Measurements from ENCODE around the gene ST7. TPM values are rescaled to one million over a fixed set of nuclear protein-coding genes. Genes with fewer than 3 reads are reported as not detected.

The ST7 gene
- total RNA-seq, 2 experiments from 2014 or later, result 4.9 to 5.4 TPM

DNA sequence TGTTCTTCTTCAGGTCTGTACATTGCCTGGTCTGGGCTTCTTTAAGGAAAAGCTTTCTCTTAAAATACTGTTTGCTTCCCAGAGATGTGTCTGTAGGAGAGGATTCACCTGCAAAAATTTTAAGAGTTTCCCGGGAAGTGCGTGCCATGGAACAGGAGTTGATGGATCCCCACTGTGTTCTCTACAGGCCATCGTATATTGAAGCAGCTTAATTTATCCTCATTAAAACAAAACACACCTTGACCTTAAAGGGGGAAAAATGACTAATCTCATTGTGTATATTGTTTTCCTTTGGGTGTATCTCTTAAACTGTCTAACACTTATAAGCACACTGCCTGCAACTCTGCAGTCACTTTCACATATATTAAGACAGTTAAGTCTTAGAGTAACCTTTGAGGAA is 111.4 kb downstream of the ST7 start:
- Mint-ChIP-seq H3K27ac (no peak overlapping the region), H3K4me3 (no peak overlapping the region), H3K27me3 (no peaks in the 10 kb centered on the region), H3K4me1 (ENCODE audit: low read depth) (peaks cover 12% of the 10 kb centered on the region), H3K36me3 (ENCODE audit: low read depth) (no peaks in the 10 kb centered on the region), H3K9me3 (no peaks in the 10 kb centered on the region)
- Histone ChIP-seq H3K27ac (ENCODE audit: low read depth in 1 of 2, low read length in 2 of 2) (no peak overlapping the region), H3K4me1 (ENCODE audit: insufficient read depth, low read length) (peaks cover 7% of the 10 kb centered on the region), H3K36me3 (ENCODE audit: insufficient read depth, low read length) (no peaks in the 10 kb centered on the region), H3K27me3 (ENCODE audit: control insufficient read depth in 1 of 2, insufficient read depth in 2 of 2, low read length in 2 of 2) (no peaks in the 10 kb centered on the region), H3K9me3 (ENCODE audit: control insufficient read depth in 1 of 2, insufficient read depth in 1 of 2, low read length in 2 of 2) (no peaks in the 10 kb centered on the region), H3K4me3 (ENCODE audit: low read length) (no peak overlapping the region)
- no peak for ATAC-seq (ENCODE audit: poor library complexity)
- TF ChIP-seq, protein P1, sequence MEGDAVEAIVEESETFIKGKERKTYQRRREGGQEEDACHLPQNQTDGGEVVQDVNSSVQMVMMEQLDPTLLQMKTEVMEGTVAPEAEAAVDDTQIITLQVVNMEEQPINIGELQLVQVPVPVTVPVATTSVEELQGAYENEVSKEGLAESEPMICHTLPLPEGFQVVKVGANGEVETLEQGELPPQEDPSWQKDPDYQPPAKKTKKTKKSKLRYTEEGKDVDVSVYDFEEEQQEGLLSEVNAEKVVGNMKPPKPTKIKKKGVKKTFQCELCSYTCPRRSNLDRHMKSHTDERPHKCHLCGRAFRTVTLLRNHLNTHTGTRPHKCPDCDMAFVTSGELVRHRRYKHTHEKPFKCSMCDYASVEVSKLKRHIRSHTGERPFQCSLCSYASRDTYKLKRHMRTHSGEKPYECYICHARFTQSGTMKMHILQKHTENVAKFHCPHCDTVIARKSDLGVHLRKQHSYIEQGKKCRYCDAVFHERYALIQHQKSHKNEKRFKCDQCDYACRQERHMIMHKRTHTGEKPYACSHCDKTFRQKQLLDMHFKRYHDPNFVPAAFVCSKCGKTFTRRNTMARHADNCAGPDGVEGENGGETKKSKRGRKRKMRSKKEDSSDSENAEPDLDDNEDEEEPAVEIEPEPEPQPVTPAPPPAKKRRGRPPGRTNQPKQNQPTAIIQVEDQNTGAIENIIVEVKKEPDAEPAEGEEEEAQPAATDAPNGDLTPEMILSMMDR (IDR thresholded peaks at IDR 0.05), result no peak
- DNase-seq, result no peak
- POLR2A ChIA-PET, result interaction anchor here (1.2 to 1.5 kb wide), 2 partner anchors 19 to 56 kb away, joined by 3 to 4 read pairs; no protein-coding TSS in a partner anchor
- CTCF ChIA-PET, result no interaction called here
- intact Hi-C loops (cut with DNase I, micrococcal nuclease), result no loop called here

DNA sequence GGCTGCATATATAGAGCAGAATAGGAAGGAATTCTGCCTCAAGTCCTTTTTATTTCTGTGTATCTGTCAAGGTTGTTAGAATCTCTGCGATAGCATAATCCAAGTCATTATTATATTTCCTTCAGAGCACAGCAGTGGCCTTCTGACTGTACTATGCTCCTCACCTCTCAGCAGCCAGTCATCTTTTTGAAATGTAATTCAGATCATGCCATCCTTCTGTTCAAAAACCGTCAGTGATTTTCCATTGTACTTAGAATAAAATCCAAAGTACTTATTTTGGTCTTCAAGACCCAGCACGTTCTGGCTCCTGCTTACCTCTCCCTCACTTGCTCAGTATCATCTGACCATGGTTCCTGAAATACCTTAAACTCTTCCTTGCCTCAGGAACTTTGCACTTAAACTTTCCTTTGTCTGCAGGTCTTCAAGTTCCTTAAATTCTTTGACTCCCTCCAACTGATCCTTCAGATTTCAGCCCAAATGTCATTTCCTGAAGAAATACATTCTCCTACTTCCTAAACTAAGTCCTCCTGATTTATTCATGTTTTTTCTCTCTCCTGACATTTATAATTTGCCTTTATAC is 112.4 kb downstream of the ST7 start:
- H3K27ac Mint-ChIP-seq, result no peak overlapping the region
- DNase-seq, result no peak
- ATAC-seq (ENCODE audit: poor library complexity), result no peak
- no peak overlapping the region for H3K27ac ChIP-seq (ENCODE audit: low read depth in 1 of 2, low read length in 2 of 2)
- TF ChIP-seq, protein P1 (IDR thresholded peaks at IDR 0.05), result no peak
- H3K36me3 Mint-ChIP-seq (ENCODE audit: low read depth), result no peaks in the 10 kb centered on the region
- intact Hi-C loops (cut with DNase I, micrococcal nuclease), result no loop called here
- H3K36me3 ChIP-seq (ENCODE audit: insufficient read depth, low read length), result no peaks in the 10 kb centered on the region
- ChIA-PET POLR2A (no interaction called here), CTCF (no interaction called here)
- no peaks in the 10 kb centered on the region for H3K9me3 Mint-ChIP-seq
- H3K4me1 ChIP-seq (ENCODE audit: insufficient read depth, low read length), result peaks cover 7% of the 10 kb centered on the region
- H3K27me3 Mint-ChIP-seq, result no peaks in the 10 kb centered on the region
- no peak overlapping the region for H3K4me3 Mint-ChIP-seq
- H3K4me3 ChIP-seq (ENCODE audit: low read length), result no peak overlapping the region
- H3K4me1 Mint-ChIP-seq (ENCODE audit: low read depth), result peaks cover 12% of the 10 kb centered on the region
- no peaks in the 10 kb centered on the region for H3K27me3 ChIP-seq (ENCODE audit: control insufficient read depth in 1 of 2, insufficient read depth in 2 of 2, low read length in 2 of 2)
- H3K9me3 ChIP-seq (ENCODE audit: control insufficient read depth in 1 of 2, insufficient read depth in 1 of 2, low read length in 2 of 2), result no peaks in the 10 kb centered on the region

DNA sequence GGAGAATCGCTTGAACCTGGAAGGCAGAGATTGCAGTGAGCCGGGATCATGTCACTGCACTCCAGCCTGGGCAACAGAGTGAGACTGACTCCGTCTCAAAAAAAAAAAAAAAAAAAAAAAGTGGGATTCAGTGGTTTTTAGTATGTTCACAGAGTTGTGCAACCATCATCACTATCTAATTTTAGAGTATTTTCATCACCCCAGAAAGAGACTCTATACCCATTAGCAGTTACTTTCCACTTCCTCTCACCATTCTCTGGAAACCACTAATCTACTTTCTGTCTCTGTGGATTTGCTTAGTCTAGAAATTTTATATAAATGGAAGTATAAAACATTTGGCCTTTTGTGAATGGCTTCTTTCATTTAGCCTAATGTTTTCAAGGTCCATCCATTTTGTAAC is 113.4 kb downstream of the ST7 start:
- no peak for ATAC-seq (ENCODE audit: poor library complexity)
- ChIA-PET CTCF (no interaction called here), POLR2A (no interaction called here)
- Mint-ChIP-seq H3K9me3 (no peaks in the 10 kb centered on the region), H3K4me1 (ENCODE audit: low read depth) (peaks cover 12% of the 10 kb centered on the region), H3K27me3 (no peaks in the 10 kb centered on the region), H3K36me3 (ENCODE audit: low read depth) (no peaks in the 10 kb centered on the region), H3K4me3 (no peak overlapping the region), H3K27ac (no peak overlapping the region)
- TF ChIP-seq, protein P1 (IDR thresholded peaks at IDR 0.05), result no peak
- intact Hi-C loops (cut with DNase I, micrococcal nuclease), result no loop called here
- no peaks in the 10 kb centered on the region for H3K27me3 ChIP-seq (ENCODE audit: control insufficient read depth in 1 of 2, insufficient read depth in 2 of 2, low read length in 2 of 2)
- no peak overlapping the region for H3K27ac ChIP-seq (ENCODE audit: low read depth in 1 of 2, low read length in 2 of 2)
- H3K4me1 ChIP-seq (ENCODE audit: insufficient read depth, low read length), result peaks cover 7% of the 10 kb centered on the region
- no peak for DNase-seq
- H3K36me3 ChIP-seq (ENCODE audit: insufficient read depth, low read length), result no peaks in the 10 kb centered on the region
- no peaks in the 10 kb centered on the region for H3K9me3 ChIP-seq (ENCODE audit: control insufficient read depth in 1 of 2, insufficient read depth in 1 of 2, low read length in 2 of 2)
- no peak overlapping the region for H3K4me3 ChIP-seq (ENCODE audit: low read length)
